GM23338 (cell line): Measurements from ENCODE around the gene ERFE. TPM values are rescaled to one million over a fixed set of nuclear protein-coding genes. Genes with fewer than 3 reads are reported as not detected.

Source experiments
- EZH2 ChIP-seq: fragments of 200-600 bp; sonication (generic); IDR thresholded peaks from one replicate; pipeline ENCODE4 v1.8.0; 2017; ENCODE audit warnings: antibody characterized with exemption, mild to moderate bottlenecking, low read depth; ENCODE audit not compliant: unreplicated experiment
- NANOG ChIP-seq: IDR thresholded peaks from 2 replicates; pipeline ENCODE4 v1.6.1; 2016; ENCODE audit warnings: antibody characterized with exemption, borderline replicate concordance
- POLR2AphosphoS5 ChIP-seq: IDR thresholded peaks from 2 replicates; pipeline ENCODE4 v1.6.1; 2016; ENCODE audit warnings: antibody characterized with exemption, low read depth
- ZNF331 ChIP-seq: fragments of 250-450 bp; sonication (Bioruptor Pico); IDR thresholded peaks from 2 replicates; pipeline ENCODE4 v1.5.0; 2020; ENCODE audit warnings: low read depth, mild to moderate bottlenecking, moderate library complexity
- polyA plus RNA-seq: library from polyadenylated mRNA; unstranded; fragments of >200 nt; fragmentation: Nextera tagmentation; extraction: Ambion mirVana; gene quantifications from 2 replicates; pipeline ENCODE4 v1.2.1, GENCODE V29; 2016
- total RNA-seq: library from RNA; depleted of rRNA; stranded (reverse); fragments of >200 nt; shearing (Covaris generic); gene quantifications from 2 replicates; pipeline ENCODE4 v1.2.3, GENCODE V29; 2014
- TF ChIP-seq, protein P1 (sequence below): IDR thresholded peaks from one replicate; pipeline ENCODE4 v1.6.1; 2018; ENCODE audit warnings: antibody characterized with exemption; ENCODE audit not compliant: unreplicated experiment
- TF ChIP-seq, protein P2 (sequence below): fragments of 250-450 bp; sonication (Bioruptor Pico); IDR thresholded peaks from 2 replicates; pipeline ENCODE4 v1.5.0; 2020; ENCODE audit warnings: mild to moderate bottlenecking, moderate library complexity

Gene ERFE
- total and polyA plus RNA-seq, 2 experiments from 2014 or later: 1.0 to 3.3 TPM

GRCh38 chr2:238168196-238169047 lies 9.7 kb downstream of the ERFE start (continued):
- TF ChIP-seq, protein P1, sequence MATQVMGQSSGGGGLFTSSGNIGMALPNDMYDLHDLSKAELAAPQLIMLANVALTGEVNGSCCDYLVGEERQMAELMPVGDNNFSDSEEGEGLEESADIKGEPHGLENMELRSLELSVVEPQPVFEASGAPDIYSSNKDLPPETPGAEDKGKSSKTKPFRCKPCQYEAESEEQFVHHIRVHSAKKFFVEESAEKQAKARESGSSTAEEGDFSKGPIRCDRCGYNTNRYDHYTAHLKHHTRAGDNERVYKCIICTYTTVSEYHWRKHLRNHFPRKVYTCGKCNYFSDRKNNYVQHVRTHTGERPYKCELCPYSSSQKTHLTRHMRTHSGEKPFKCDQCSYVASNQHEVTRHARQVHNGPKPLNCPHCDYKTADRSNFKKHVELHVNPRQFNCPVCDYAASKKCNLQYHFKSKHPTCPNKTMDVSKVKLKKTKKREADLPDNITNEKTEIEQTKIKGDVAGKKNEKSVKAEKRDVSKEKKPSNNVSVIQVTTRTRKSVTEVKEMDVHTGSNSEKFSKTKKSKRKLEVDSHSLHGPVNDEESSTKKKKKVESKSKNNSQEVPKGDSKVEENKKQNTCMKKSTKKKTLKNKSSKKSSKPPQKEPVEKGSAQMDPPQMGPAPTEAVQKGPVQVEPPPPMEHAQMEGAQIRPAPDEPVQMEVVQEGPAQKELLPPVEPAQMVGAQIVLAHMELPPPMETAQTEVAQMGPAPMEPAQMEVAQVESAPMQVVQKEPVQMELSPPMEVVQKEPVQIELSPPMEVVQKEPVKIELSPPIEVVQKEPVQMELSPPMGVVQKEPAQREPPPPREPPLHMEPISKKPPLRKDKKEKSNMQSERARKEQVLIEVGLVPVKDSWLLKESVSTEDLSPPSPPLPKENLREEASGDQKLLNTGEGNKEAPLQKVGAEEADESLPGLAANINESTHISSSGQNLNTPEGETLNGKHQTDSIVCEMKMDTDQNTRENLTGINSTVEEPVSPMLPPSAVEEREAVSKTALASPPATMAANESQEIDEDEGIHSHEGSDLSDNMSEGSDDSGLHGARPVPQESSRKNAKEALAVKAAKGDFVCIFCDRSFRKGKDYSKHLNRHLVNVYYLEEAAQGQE: no peak
- TF ChIP-seq ZNF331 (CRISPR knock-in tag) (no peak), EZH2 (no peak), NANOG (no peak), POLR2AphosphoS5 (no peak)
- TF ChIP-seq, protein P2, sequence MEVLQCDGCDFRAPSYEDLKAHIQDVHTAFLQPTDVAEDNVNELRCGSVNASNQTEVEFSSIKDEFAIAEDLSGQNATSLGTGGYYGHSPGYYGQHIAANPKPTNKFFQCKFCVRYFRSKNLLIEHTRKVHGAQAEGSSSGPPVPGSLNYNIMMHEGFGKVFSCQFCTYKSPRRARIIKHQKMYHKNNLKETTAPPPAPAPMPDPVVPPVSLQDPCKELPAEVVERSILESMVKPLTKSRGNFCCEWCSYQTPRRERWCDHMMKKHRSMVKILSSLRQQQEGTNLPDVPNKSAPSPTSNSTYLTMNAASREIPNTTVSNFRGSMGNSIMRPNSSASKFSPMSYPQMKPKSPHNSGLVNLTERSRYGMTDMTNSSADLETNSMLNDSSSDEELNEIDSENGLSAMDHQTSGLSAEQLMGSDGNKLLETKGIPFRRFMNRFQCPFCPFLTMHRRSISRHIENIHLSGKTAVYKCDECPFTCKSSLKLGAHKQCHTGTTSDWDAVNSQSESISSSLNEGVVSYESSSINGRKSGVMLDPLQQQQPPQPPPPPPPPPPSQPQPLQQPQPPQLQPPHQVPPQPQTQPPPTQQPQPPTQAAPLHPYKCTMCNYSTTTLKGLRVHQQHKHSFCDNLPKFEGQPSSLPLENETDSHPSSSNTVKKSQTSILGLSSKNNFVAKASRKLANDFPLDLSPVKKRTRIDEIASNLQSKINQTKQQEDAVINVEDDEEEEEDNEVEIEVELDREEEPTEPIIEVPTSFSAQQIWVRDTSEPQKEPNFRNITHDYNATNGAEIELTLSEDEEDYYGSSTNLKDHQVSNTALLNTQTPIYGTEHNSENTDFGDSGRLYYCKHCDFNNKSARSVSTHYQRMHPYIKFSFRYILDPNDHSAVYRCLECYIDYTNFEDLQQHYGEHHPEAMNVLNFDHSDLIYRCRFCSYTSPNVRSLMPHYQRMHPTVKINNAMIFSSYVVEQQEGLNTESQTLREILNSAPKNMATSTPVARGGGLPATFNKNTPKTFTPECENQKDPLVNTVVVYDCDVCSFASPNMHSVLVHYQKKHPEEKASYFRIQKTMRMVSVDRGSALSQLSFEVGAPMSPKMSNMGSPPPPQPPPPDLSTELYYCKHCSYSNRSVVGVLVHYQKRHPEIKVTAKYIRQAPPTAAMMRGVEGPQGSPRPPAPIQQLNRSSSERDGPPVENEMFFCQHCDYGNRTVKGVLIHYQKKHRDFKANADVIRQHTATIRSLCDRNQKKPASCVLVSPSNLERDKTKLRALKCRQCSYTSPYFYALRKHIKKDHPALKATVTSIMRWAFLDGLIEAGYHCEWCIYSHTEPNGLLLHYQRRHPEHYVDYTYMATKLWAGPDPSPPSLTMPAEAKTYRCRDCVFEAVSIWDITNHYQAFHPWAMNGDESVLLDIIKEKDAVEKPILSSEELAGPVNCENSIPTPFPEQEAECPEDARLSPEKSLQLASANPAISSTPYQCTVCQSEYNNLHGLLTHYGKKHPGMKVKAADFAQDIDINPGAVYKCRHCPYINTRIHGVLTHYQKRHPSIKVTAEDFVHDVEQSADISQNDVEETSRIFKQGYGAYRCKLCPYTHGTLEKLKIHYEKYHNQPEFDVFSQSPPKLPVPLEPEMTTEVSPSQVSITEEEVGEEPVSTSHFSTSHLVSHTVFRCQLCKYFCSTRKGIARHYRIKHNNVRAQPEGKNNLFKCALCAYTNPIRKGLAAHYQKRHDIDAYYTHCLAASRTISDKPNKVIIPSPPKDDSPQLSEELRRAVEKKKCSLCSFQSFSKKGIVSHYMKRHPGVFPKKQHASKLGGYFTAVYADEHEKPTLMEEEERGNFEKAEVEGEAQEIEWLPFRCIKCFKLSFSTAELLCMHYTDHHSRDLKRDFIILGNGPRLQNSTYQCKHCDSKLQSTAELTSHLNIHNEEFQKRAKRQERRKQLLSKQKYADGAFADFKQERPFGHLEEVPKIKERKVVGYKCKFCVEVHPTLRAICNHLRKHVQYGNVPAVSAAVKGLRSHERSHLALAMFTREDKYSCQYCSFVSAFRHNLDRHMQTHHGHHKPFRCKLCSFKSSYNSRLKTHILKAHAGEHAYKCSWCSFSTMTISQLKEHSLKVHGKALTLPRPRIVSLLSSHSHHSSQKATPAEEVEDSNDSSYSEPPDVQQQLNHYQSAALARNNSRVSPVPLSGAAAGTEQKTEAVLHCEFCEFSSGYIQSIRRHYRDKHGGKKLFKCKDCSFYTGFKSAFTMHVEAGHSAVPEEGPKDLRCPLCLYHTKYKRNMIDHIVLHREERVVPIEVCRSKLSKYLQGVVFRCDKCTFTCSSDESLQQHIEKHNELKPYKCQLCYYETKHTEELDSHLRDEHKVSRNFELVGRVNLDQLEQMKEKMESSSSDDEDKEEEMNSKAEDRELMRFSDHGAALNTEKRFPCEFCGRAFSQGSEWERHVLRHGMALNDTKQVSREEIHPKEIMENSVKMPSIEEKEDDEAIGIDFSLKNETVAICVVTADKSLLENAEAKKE (CRISPR knock-in tag): no peak
